HCT116 (cell line): ENCODE measurements around the gene OR51V1. TPM values are rescaled to one million over a fixed set of nuclear protein-coding genes. Genes with fewer than 3 reads are reported as not detected.

ENCODE experiments used
- ATAC-seq: fragments of 200-7000 bp; cut with Tn5 transposase; 2 replicates; pipeline ENCODE4 v1.9.1; 2020; ENCODE audit warnings: mild to moderate bottlenecking, moderate library complexity
- BruUV-seq: library from RNA; stranded (reverse); fragments of 400-500 nt; replicated peaks from 2 replicates; lab custom pipeline; 2021; lab: Mats Ljungman, UMichigan
- CTCF ChIA-PET: fragments of 300-600 bp; sonication (Branson Sonifier 250); formaldehyde crosslinking; loops from one replicate; lab custom pipeline; 2021; ENCODE audit warnings: antibody characterized with exemption; lab: Charles Lee
- POLR2A ChIA-PET: fragments of 300-600, 350-600 bp; sonication (Branson Sonifier 250); formaldehyde crosslinking; loops from one replicate; lab custom pipeline; 2021; ENCODE audit warnings: antibody characterized with exemption; lab: Charles Lee
- RAD21 ChIA-PET, 2 experiments: fragments of 300-600 bp; sonication (Branson Sonifier 250); formaldehyde crosslinking; loops; one replicate each; lab custom pipeline; 2023; ENCODE audit warnings: low total read pairs in 2 of 2; ENCODE audit not compliant: uncharacterized antibody in 2 of 2, unreplicated experiment in 2 of 2, low non-redundant PET in 1 of 2; lab: Charles Lee
- DNase-seq: peaks from one replicate; pipeline ENCODE4 v3.0.0-alpha.2; 2010; ENCODE audit warnings: low read depth, low spot score
- H2AFZ ChIP-seq: fragments of 200-600 bp; shearing (Covaris generic), sonication (generic); 2 replicates; pipeline ENCODE4 v1.6.1; 2017; ENCODE audit warnings: low read depth, mixed run types, mixed read lengths, antibody characterized with exemption, low read length; ENCODE audit not compliant: poor library complexity, severe bottlenecking
- H3K27ac ChIP-seq: 2 replicates; pipeline ENCODE4 v1.5.1; 2012; ENCODE audit warnings: low read depth, low read length
- H3K27me3 ChIP-seq: fragments of 200-600 bp; sonication (generic); 2 replicates; pipeline ENCODE4 v1.6.1; 2016; ENCODE audit warnings: mixed run types, low read length, mixed read lengths; ENCODE audit not compliant: insufficient read depth
- H3K36me3 ChIP-seq, 2 experiments: fragments of 200-500 bp in 1 of 2; fragments of 200-600 bp in 1 of 2; sonication (Bioruptor generic) in 1 of 2; sonication (generic) in 1 of 2; 2 replicates each; pipeline versions ENCODE4 v1.5.1 to v1.6.1; 2014 to 2016; ENCODE audit warnings: low read length in 2 of 2, inconsistent platforms in 1 of 2, mixed read lengths in 1 of 2, mixed run types in 1 of 2; ENCODE audit not compliant: insufficient read depth in 2 of 2, control insufficient read depth in 1 of 2
- H3K4me1 ChIP-seq, 2 experiments: fragments of 200-600 bp in 1 of 2; sonication (generic) in 1 of 2; 2 replicates each; pipeline versions ENCODE4 v1.5.1 to v1.6.1; 2012 to 2017; ENCODE audit warnings: low read length in 2 of 2, inconsistent platforms in 1 of 2, mild to moderate bottlenecking in 1 of 2, mixed read lengths in 1 of 2, mixed run types in 1 of 2, moderate library complexity in 1 of 2; ENCODE audit not compliant: insufficient read depth in 2 of 2, control insufficient read depth in 1 of 2
- H3K4me2 ChIP-seq: fragments of 200-600 bp; sonication (generic); 2 replicates; pipeline ENCODE4 v1.6.1; 2017; ENCODE audit warnings: mixed run types, low read length, mixed read lengths
- H3K4me3 ChIP-seq, 2 experiments: fragments of 200-600 bp in 1 of 2; sonication (generic) in 1 of 2; replicated peaks in 1 of 2; 2 replicates each; pipeline ENCODE4 v1.5.1; 2011 to 2016; ENCODE audit warnings: low read length in 2 of 2, control low read depth in 1 of 2, low read depth in 1 of 2, mild to moderate bottlenecking in 1 of 2, mixed read lengths in 1 of 2, mixed run types in 1 of 2
- H3K79me2 ChIP-seq: fragments of 200-600 bp; sonication (generic); 2 replicates; pipeline ENCODE4 v1.6.1; 2017; ENCODE audit warnings: mild to moderate bottlenecking, mixed run types, low read length, moderate library complexity, mixed read lengths; ENCODE audit not compliant: insufficient read depth
- H3K9ac ChIP-seq: fragments of 200-600 bp; sonication (generic); 2 replicates; pipeline ENCODE4 v1.6.1; 2016; ENCODE audit warnings: low read length, mixed read lengths
- H3K9me2 ChIP-seq: fragments of 200-600 bp; sonication (generic), shearing (Covaris generic); 2 replicates; pipeline ENCODE4 v1.6.1; 2017; ENCODE audit warnings: mixed run types, mild to moderate bottlenecking, moderate library complexity; ENCODE audit not compliant: insufficient read depth
- H3K9me3 ChIP-seq, 2 experiments: fragments of 200-500 bp in 1 of 2; fragments of 200-600 bp in 1 of 2; sonication (Bioruptor generic) in 1 of 2; sonication (generic) in 1 of 2; 2 replicates each; pipeline ENCODE4 v1.6.1; 2014 to 2017; ENCODE audit warnings: low read length in 2 of 2, mixed read lengths in 2 of 2, inconsistent platforms in 1 of 2, low read depth in 1 of 2, mild to moderate bottlenecking in 1 of 2, mixed run types in 1 of 2, moderate library complexity in 1 of 2; ENCODE audit not compliant: control insufficient read depth in 1 of 2, insufficient read depth in 1 of 2
- H4K20me1 ChIP-seq: fragments of 200-600 bp; sonication (generic), shearing (Covaris generic); 2 replicates; pipeline ENCODE4 v1.6.1; 2017; ENCODE audit warnings: mixed run types, mild to moderate bottlenecking, moderate library complexity; ENCODE audit not compliant: insufficient read depth
- ATF3 ChIP-seq: IDR thresholded peaks from 2 replicates; pipeline ENCODE4 v1.6.1; 2012
- CBX3 ChIP-seq: IDR thresholded peaks from 2 replicates; pipeline ENCODE4 v1.6.1; 2012; ENCODE audit warnings: low read depth
- EGR1 ChIP-seq: IDR thresholded peaks from 2 replicates; pipeline ENCODE4 v1.6.1; 2012; ENCODE audit warnings: low read depth
- EZH2phosphoT487 ChIP-seq: fragments of 200-600 bp; IDR thresholded peaks from 2 replicates; pipeline ENCODE4 v1.6.1; 2018; ENCODE audit warnings: antibody characterized with exemption, borderline replicate concordance
- FOSL1 ChIP-seq: IDR thresholded peaks from 2 replicates; pipeline ENCODE4 v1.6.1; 2012; ENCODE audit warnings: low read depth
- MAX ChIP-seq: IDR thresholded peaks from 2 replicates; pipeline ENCODE4 v1.6.1; 2012
- POLR2A ChIP-seq: IDR thresholded peaks from 2 replicates; pipeline ENCODE4 v1.7.0; 2011; ENCODE audit warnings: borderline replicate concordance; ENCODE audit not compliant: insufficient read depth, insufficient read length; ENCODE audit errors: extremely low read depth
- POLR2AphosphoS5 ChIP-seq: IDR thresholded peaks from 2 replicates; pipeline ENCODE4 v1.6.1; 2011; ENCODE audit warnings: mild to moderate bottlenecking, low read depth, low read length, moderate library complexity
- RAD21 ChIP-seq: IDR thresholded peaks from 2 replicates; pipeline ENCODE4 v1.6.1; 2012; ENCODE audit warnings: low read depth, mild to moderate bottlenecking
- REST ChIP-seq: IDR thresholded peaks from 2 replicates; pipeline ENCODE4 v1.6.1; 2012; ENCODE audit warnings: low read depth
- SIN3A ChIP-seq: IDR thresholded peaks from 2 replicates; pipeline ENCODE4 v1.6.1; 2012; ENCODE audit warnings: low read depth
- SP1 ChIP-seq: IDR thresholded peaks from 2 replicates; pipeline ENCODE4 v1.6.1; 2012; ENCODE audit warnings: low read depth
- SRF ChIP-seq: IDR thresholded peaks from 2 replicates; pipeline ENCODE4 v1.6.1; 2012; ENCODE audit warnings: low read depth
- TCF7L2 ChIP-seq: IDR thresholded peaks from 2 replicates; pipeline ENCODE4 v1.7.0; 2011; ENCODE audit warnings: borderline replicate concordance, inconsistent platforms; ENCODE audit not compliant: insufficient read depth, insufficient read length; ENCODE audit errors: extremely low read depth
- YY1 ChIP-seq: IDR thresholded peaks from 2 replicates; pipeline ENCODE4 v1.6.1; 2011; ENCODE audit warnings: low read length, low read depth, moderate library complexity, mild to moderate bottlenecking; ENCODE audit not compliant: insufficient replicate concordance; ENCODE audit errors: extremely low read depth
- ZBTB33 ChIP-seq: IDR thresholded peaks from 2 replicates; pipeline ENCODE4 v1.6.1; 2011; ENCODE audit warnings: mild to moderate bottlenecking, low read length, moderate library complexity; ENCODE audit not compliant: insufficient replicate concordance; ENCODE audit errors: extremely low read depth
- ZFX ChIP-seq: fragments of 450-650 bp; IDR thresholded peaks from 2 replicates; pipeline ENCODE4 v1.6.1; 2017
- ZNF274 ChIP-seq: fragments of 200-500 bp; sonication (Bioruptor generic); IDR thresholded peaks from 2 replicates; pipeline ENCODE4 v1.6.1; 2014; ENCODE audit warnings: mild to moderate bottlenecking, low read depth, low read length, inconsistent platforms
- intact Hi-C: fragments of 100-400 bp; cut with micrococcal nuclease; formaldehyde crosslinking; loops from 2 replicates; pipeline ENCODE4 v1.10.0; 2022
- total RNA-seq: library from RNA; stranded (reverse); gene quantifications from one replicate; pipeline ENCODE4 v1.2.1, GENCODE V29; 2021; ENCODE audit not compliant: unreplicated experiment

The OR51V1 gene
- total RNA-seq, 1 experiment from 2014 or later: not detected

DNA sequence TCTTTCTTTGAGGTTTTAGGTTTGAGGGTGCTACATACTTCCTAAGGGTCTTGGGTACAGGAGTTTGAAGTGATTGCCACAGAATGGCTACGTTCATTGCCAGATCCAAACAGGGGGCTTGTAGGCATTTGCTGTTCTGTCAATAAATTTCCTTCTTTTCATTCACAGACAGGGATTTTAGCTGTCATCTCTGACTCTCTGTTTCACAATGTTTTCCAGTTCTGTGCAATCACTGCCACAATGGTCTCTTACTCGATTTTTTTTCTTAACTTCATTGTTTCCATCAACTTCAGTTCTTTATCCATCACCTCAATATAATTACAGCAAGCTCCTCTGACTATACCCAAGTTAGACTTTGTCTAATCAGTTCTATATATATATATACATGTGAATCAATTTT is 40.0 kb upstream of the OR51V1 start:
- Histone ChIP-seq H3K4me3 (no peak overlapping the region), H3K4me2 (no peak overlapping the region), H2AFZ (no peak overlapping the region), H3K27me3 (peaks cover 72% of the 10 kb centered on the region), H3K9ac (no peak overlapping the region), H3K36me3 (no peaks in the 10 kb centered on the region), H3K79me2 (no peaks in the 10 kb centered on the region), H3K9me3 (no peaks in the 10 kb centered on the region), H4K20me1 (no peaks in the 10 kb centered on the region), H3K9me2 (no peaks in the 10 kb centered on the region), H3K4me1 (no peaks in the 10 kb centered on the region), H3K27ac (no peak overlapping the region)
- no TSS peak for BruUV-seq
- intact Hi-C loops: no loop called here
- no peak for TF ChIP-seq SRF
- TF ChIP-seq EGR1: no peak
- no peak for TF ChIP-seq RAD21
- no peak for TF ChIP-seq EZH2phosphoT487
- no peak for TF ChIP-seq ZFX
- TF ChIP-seq YY1: no peak
- no peak for TF ChIP-seq FOSL1
- TF ChIP-seq SP1: no peak
- no peak for TF ChIP-seq REST
- TF ChIP-seq ZBTB33: no peak
- TF ChIP-seq TCF7L2: no peak
- TF ChIP-seq ATF3: no peak
- TF ChIP-seq SIN3A: no peak
- TF ChIP-seq MAX: no peak
- TF ChIP-seq POLR2A: no peak
- TF ChIP-seq ZNF274: no peak
- TF ChIP-seq CBX3: no peak
- no peak for TF ChIP-seq POLR2AphosphoS5
- DNase-seq (no peak), ATAC-seq (no peak)
- ChIA-PET POLR2A (no interaction called here), RAD21 (no interaction called here), CTCF (no interaction called here)
